DND-41 (cell line): Measurements from ENCODE around the gene RASAL2.
"Not testable (repeated sequence)": the region's sequence is repeated elsewhere in the genome, so short reads cannot be mapped to it uniquely, and the experiment has no call there.

ENCODE experiments used
- ATAC-seq: fragments of 200-7000 bp; cut with Tn5 transposase; 3 replicates; pipeline ENCODE4 v1.9.1; 2021; ENCODE audit warnings: low read depth; ENCODE audit not compliant: insufficient read depth
- DNase-seq: peaks from one replicate; pipeline ENCODE4 v3.0.0-alpha.2; 2020
- H2AFZ ChIP-seq: 2 replicates; pipeline ENCODE4 v1.6.0; 2012; ENCODE audit warnings: low read depth, low read length
- H3K27ac ChIP-seq: 2 replicates; pipeline ENCODE4 v1.5.1; 2012; ENCODE audit warnings: low read length, inconsistent platforms
- H3K27me3 ChIP-seq: fragments of 200-600 bp; sonication (generic); 2 replicates; pipeline ENCODE4 v1.6.0; 2012; ENCODE audit warnings: low read length, mild to moderate bottlenecking, inconsistent platforms; ENCODE audit not compliant: insufficient read depth, poor library complexity
- H3K36me3 ChIP-seq: 2 replicates; pipeline ENCODE4 v1.5.1; 2012; ENCODE audit warnings: low read length, inconsistent platforms; ENCODE audit not compliant: insufficient read depth
- H3K4me1 ChIP-seq: 2 replicates; pipeline ENCODE4 v1.5.1; 2012; ENCODE audit warnings: mild to moderate bottlenecking, low read length; ENCODE audit not compliant: insufficient read depth
- H3K4me2 ChIP-seq: 2 replicates; pipeline ENCODE4 v1.6.0; 2012; ENCODE audit warnings: mild to moderate bottlenecking, moderate library complexity, low read length, inconsistent platforms; ENCODE audit not compliant: insufficient read depth
- H3K4me3 ChIP-seq, 2 experiments: fragments of 200-600 bp in 1 of 2; shearing (Covaris generic) in 1 of 2; 2 replicates each; pipeline ENCODE4 v1.5.1; 2012 to 2016; ENCODE audit warnings: inconsistent platforms in 2 of 2, low read length in 2 of 2, mild to moderate bottlenecking in 2 of 2, low read depth in 1 of 2, moderate library complexity in 1 of 2
- H3K79me2 ChIP-seq: 2 replicates; pipeline ENCODE4 v1.6.0; 2012; ENCODE audit warnings: low read length, inconsistent platforms; ENCODE audit not compliant: insufficient read depth
- H3K9ac ChIP-seq: 2 replicates; pipeline ENCODE4 v1.6.0; 2012; ENCODE audit warnings: low read depth, mild to moderate bottlenecking, inconsistent platforms, low read length, moderate library complexity
- H3K9me3 ChIP-seq: 2 replicates; pipeline ENCODE4 v1.5.1; 2012; ENCODE audit warnings: low read length, moderate library complexity, mild to moderate bottlenecking, inconsistent platforms; ENCODE audit not compliant: insufficient read depth, severe bottlenecking
- H4K20me1 ChIP-seq: 2 replicates; pipeline ENCODE4 v1.6.0; 2012; ENCODE audit warnings: low read length; ENCODE audit not compliant: insufficient read depth
- EZH2 ChIP-seq: IDR thresholded peaks from 3 replicates; pipeline ENCODE4 v1.6.1; 2012; ENCODE audit warnings: borderline replicate concordance, low read depth, mild to moderate bottlenecking, moderate library complexity, low read length, inconsistent platforms; ENCODE audit not compliant: severe bottlenecking
- TF ChIP-seq, protein P1 (sequence below): IDR thresholded peaks from 2 replicates; pipeline ENCODE4 v1.5.1; 2012; ENCODE audit warnings: borderline replicate concordance, low read length, moderate library complexity, mild to moderate bottlenecking; ENCODE audit not compliant: poor library complexity, severe bottlenecking; ENCODE audit errors: extremely low read depth

Gene RASAL2

DNA sequence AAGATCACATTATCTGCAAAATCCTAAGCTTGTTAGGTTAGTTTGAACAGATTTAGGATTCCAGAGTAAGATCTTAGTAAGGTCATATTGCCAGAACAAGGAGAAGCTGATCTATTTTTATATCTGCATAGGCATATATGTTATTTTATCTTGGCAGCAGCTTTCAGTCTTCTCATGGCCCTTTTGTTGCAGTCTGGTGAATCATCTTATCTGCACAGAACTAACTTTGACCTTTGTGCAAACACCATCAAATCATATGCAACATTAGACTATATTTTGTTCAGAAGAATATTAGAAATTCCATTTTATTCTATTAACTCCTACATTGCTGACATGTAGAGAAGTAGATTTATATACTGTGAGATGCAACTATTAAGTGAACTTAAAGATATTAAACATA, 295.5 kb downstream of the RASAL2 start:
- Histone ChIP-seq H3K4me1 (no peaks in the 10 kb centered on the region), H2AFZ (no peak overlapping the region), H3K9ac (no peak overlapping the region), H4K20me1 (no peaks in the 10 kb centered on the region), H3K27ac (no peak overlapping the region), H3K79me2 (no peaks in the 10 kb centered on the region), H3K4me3 (no peak overlapping the region), H3K36me3 (no peaks in the 10 kb centered on the region), H3K4me2 (no peak overlapping the region), H3K9me3 (no peaks in the 10 kb centered on the region), H3K27me3 (peaks cover 6% of the 10 kb centered on the region)
- no peak for TF ChIP-seq EZH2
- ATAC-seq (no peak), DNase-seq (no peak)

DNA sequence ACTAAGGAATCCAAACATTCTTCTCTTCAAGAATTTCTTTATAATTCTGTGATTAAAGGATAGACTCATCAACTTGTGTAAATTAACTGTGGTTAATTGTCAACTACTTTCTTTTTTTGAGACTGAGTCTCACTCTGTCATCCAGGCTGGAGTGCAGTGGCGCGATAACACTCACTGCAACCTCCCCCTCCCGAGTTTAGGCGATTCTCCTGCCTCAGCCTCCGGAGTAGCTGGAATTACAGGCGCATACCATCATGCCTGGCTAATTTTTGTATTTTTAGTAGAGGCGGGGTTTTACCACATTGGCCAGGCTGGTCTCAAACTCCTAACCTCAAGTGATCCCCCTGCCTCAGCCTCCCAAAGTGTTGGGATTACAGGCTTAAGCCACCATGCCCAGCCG, 296.4 kb downstream of the RASAL2 start:
- not testable (repeated sequence) for H3K4me3 ChIP-seq, H3K27me3 ChIP-seq, H4K20me1 ChIP-seq, H3K36me3 ChIP-seq, H3K27ac ChIP-seq, H3K79me2 ChIP-seq, DNase-seq, H3K4me1 ChIP-seq, H3K9me3 ChIP-seq, ATAC-seq, H2AFZ ChIP-seq, H3K9ac ChIP-seq, H3K4me2 ChIP-seq

DNA sequence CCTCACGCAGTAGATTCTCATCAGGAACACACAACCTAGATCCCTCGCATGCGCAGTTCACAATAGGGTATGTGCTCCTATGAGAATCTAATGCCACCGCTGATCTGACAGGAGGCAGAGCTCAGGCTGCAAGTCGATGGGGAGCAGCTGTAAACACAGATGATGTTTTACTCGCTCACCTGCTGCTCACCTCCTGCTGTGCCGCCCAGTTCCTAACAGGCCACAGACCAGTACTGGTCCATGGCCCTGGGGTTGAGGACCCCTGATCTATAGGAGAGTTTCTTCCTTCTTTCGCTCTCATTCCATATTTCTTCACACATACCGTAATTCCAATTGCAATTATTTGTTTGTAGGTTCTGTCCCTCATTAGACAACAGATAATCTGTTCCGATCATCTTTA, 299.5 kb downstream of the RASAL2 start:
- no peaks in the 10 kb centered on the region for H3K36me3 ChIP-seq
- H3K27ac ChIP-seq, result no peak overlapping the region
- no peaks in the 10 kb centered on the region for H3K9me3 ChIP-seq
- ATAC-seq, result no peak
- no peak for DNase-seq
- TF ChIP-seq, protein P1, sequence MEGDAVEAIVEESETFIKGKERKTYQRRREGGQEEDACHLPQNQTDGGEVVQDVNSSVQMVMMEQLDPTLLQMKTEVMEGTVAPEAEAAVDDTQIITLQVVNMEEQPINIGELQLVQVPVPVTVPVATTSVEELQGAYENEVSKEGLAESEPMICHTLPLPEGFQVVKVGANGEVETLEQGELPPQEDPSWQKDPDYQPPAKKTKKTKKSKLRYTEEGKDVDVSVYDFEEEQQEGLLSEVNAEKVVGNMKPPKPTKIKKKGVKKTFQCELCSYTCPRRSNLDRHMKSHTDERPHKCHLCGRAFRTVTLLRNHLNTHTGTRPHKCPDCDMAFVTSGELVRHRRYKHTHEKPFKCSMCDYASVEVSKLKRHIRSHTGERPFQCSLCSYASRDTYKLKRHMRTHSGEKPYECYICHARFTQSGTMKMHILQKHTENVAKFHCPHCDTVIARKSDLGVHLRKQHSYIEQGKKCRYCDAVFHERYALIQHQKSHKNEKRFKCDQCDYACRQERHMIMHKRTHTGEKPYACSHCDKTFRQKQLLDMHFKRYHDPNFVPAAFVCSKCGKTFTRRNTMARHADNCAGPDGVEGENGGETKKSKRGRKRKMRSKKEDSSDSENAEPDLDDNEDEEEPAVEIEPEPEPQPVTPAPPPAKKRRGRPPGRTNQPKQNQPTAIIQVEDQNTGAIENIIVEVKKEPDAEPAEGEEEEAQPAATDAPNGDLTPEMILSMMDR, result no peak
- TF ChIP-seq EZH2, result no peak
- H3K79me2 ChIP-seq, result no peaks in the 10 kb centered on the region
- H2AFZ ChIP-seq, result no peak overlapping the region
- no peak overlapping the region for H3K4me3 ChIP-seq
- H3K9ac ChIP-seq, result no peak overlapping the region
- H3K4me2 ChIP-seq, result no peak overlapping the region
- no peaks in the 10 kb centered on the region for H4K20me1 ChIP-seq
- H3K4me1 ChIP-seq, result no peaks in the 10 kb centered on the region
- H3K27me3 ChIP-seq, result peaks cover 3% of the 10 kb centered on the region

DNA sequence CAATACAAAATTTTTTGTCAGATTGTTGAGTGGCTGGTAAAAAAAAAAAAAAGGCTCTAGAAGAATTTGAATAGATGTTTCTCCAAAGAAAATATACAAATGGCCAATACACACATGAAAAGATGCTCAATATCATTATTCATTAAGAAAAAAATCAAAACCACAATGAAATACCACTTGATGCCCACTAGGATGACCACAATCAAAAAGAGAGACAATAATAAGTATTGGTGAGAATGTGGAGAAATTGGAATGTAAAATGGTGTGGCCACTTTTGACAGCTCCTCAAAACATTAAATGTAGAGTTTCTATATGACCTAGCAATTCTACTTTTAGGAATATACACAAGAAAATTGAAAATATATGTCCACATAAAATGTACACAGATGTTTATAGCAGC, 302.9 kb downstream of the RASAL2 start:
- H3K9me3 ChIP-seq, result no peaks in the 10 kb centered on the region
- DNase-seq (no peak), ATAC-seq (no peak)

More for the DNA sequence above, 302.9 kb downstream of the RASAL2 start:
- Histone ChIP-seq H4K20me1 (no peaks in the 10 kb centered on the region), H3K27ac (no peak overlapping the region), H2AFZ (no peak overlapping the region), H3K27me3 (peaks cover 3% of the 10 kb centered on the region), H3K4me1 (no peaks in the 10 kb centered on the region), H3K9ac (no peak overlapping the region), H3K4me3 (no peak overlapping the region), H3K4me2 (no peak overlapping the region), H3K79me2 (no peaks in the 10 kb centered on the region), H3K36me3 (no peaks in the 10 kb centered on the region)
- no peak for TF ChIP-seq EZH2
- TF ChIP-seq, protein P1, result no peak
